H1 (cell line): ENCODE data around the gene KIAA0513. TPM values are rescaled to one million over a fixed set of nuclear protein-coding genes. Genes with fewer than 3 reads are reported as not detected.

Source experiments
- CTCF ChIA-PET: fragments of 300-600 bp; sonication (Branson Sonifier 250); formaldehyde crosslinking; loops from one replicate; lab custom pipeline; 2021; ENCODE audit not compliant: partially characterized antibody; lab: Charles Lee
- POLR2A ChIA-PET: fragments of 300-600 bp; sonication (Branson Sonifier 250); formaldehyde crosslinking; loops from one replicate; lab custom pipeline; 2021; ENCODE audit warnings: inconsistent platforms; ENCODE audit not compliant: partially characterized antibody; lab: Charles Lee
- DNase-seq, 2 experiments: peaks; one replicate each; pipeline versions ENCODE4 v3.0.0 to v3.0.0-alpha.2; 2010 to 2022; ENCODE audit warnings: low spot score in 2 of 2, low read depth in 1 of 2, mixed read lengths in 1 of 2
- FAIRE-seq: peaks from 2 replicates; lab custom pipeline; 2011; peaks lifted over from hg19 to GRCh38; lab: Jason Lieb, UNC
- H2AFZ ChIP-seq: 2 replicates; pipeline ENCODE4 v1.8.1; 2012; ENCODE audit warnings: low read length, inconsistent platforms
- H2AK5ac ChIP-seq: 2 replicates; pipeline ENCODE4 v1.6.1; 2013; ENCODE audit warnings: low read depth, low read length
- H2BK120ac ChIP-seq: replicated peaks from 2 replicates; pipeline ENCODE3; 2013; ENCODE audit warnings: low read depth, low read length, inconsistent platforms
- H2BK12ac ChIP-seq: 2 replicates; pipeline ENCODE4 v1.6.1; 2013; ENCODE audit warnings: low read depth, low read length
- H2BK15ac ChIP-seq: 2 replicates; pipeline ENCODE4 v1.6.1; 2013; ENCODE audit warnings: low read length
- H2BK20ac ChIP-seq: 2 replicates; pipeline ENCODE4 v1.6.1; 2013; ENCODE audit warnings: low read length
- H2BK5ac ChIP-seq: 2 replicates; pipeline ENCODE4 v1.6.1; 2013; ENCODE audit warnings: low read depth, low read length
- H3K14ac ChIP-seq: 2 replicates; pipeline ENCODE4 v1.6.1; 2013; ENCODE audit warnings: inconsistent platforms; ENCODE audit not compliant: insufficient read length
- H3K18ac ChIP-seq: 2 replicates; pipeline ENCODE4 v1.6.1; 2013; ENCODE audit warnings: low read length; ENCODE audit errors: extremely low read depth
- H3K23ac ChIP-seq: 2 replicates; pipeline ENCODE4 v1.6.1; 2013; ENCODE audit warnings: inconsistent platforms; ENCODE audit not compliant: insufficient read length
- H3K23me2 ChIP-seq: 2 replicates; pipeline ENCODE4 v1.6.1; 2013; ENCODE audit warnings: low read depth, low read length
- H3K27ac ChIP-seq: 2 replicates; pipeline ENCODE4 v1.6.1; 2011; ENCODE audit warnings: low read depth, low read length, inconsistent platforms
- H3K27me3 ChIP-seq, 4 experiments: replicated peaks in 1 of 4; 1 replicate in 1 of 4; 2 replicates in 3 of 4; pipeline versions ENCODE4 v1.6.1 to v1.8.1; 2011 to 2013; ENCODE audit warnings: low read length in 3 of 4, mild to moderate bottlenecking in 3 of 4, inconsistent platforms in 2 of 4, mixed read lengths in 2 of 4, moderate library complexity in 1 of 4; ENCODE audit not compliant: control insufficient read depth in 3 of 4, insufficient read depth in 3 of 4; ENCODE audit errors: extremely low read depth in 1 of 4
- H3K36me3 ChIP-seq, 4 experiments: 2 replicates each; pipeline versions ENCODE4 v1.6.1 to v1.8.1; 2011 to 2013; ENCODE audit warnings: mild to moderate bottlenecking in 4 of 4, low read length in 3 of 4, moderate library complexity in 2 of 4, control low read depth in 1 of 4, inconsistent platforms in 1 of 4; ENCODE audit not compliant: insufficient read depth in 4 of 4, control insufficient read depth in 2 of 4
- H3K4ac ChIP-seq: replicated peaks from 2 replicates; pipeline ENCODE3; 2013; ENCODE audit warnings: low read length, low read depth, mixed read lengths, inconsistent platforms; ENCODE audit not compliant: insufficient read length
- H3K4me1 ChIP-seq, 4 experiments: replicated peaks in 1 of 4; 1 replicate in 1 of 4; 2 replicates in 3 of 4; pipeline versions ENCODE4 v1.6.1 to v1.8.1; 2011 to 2013; ENCODE audit warnings: low read length in 3 of 4, inconsistent platforms in 2 of 4, mixed read lengths in 1 of 4; ENCODE audit not compliant: insufficient read depth in 4 of 4, control insufficient read depth in 3 of 4
- H3K4me2 ChIP-seq, 2 experiments: 2 replicates each; pipeline versions ENCODE4 v1.6.1 to v1.8.1; 2011 to 2013; ENCODE audit warnings: low read depth in 2 of 2, low read length in 2 of 2, control low read depth in 1 of 2, inconsistent platforms in 1 of 2, mild to moderate bottlenecking in 1 of 2; ENCODE audit not compliant: insufficient read depth in 1 of 2
- H3K4me3 ChIP-seq, 4 experiments: fragments of 200-600, 300-600 bp in 1 of 4; sonication (generic), shearing (Covaris generic), sonication (Bioruptor Twin) in 1 of 4; 2 replicates each; pipeline versions ENCODE4 v1.5.1 to v1.8.1; 2011 to 2016; ENCODE audit warnings: low read length in 4 of 4, low read depth in 3 of 4, control low read depth in 2 of 4, inconsistent platforms in 2 of 4, mild to moderate bottlenecking in 2 of 4, mixed read lengths in 1 of 4, moderate library complexity in 1 of 4; ENCODE audit not compliant: insufficient read depth in 2 of 4; ENCODE audit errors: extremely low read depth in 1 of 4
- H3K56ac ChIP-seq: replicated peaks from 2 replicates; pipeline ENCODE3; 2013; ENCODE audit warnings: low read depth, mild to moderate bottlenecking, mixed read lengths, low read length, inconsistent platforms; ENCODE audit not compliant: insufficient read length
- H3K79me1 ChIP-seq: 2 replicates; pipeline ENCODE4 v1.6.1; 2013; ENCODE audit warnings: low read depth, low read length, control low read depth
- H3K79me2 ChIP-seq, 2 experiments: 2 replicates each; pipeline versions ENCODE4 v1.6.1 to v1.8.1; 2012 to 2013; ENCODE audit warnings: low read length in 2 of 2, mild to moderate bottlenecking in 2 of 2, inconsistent platforms in 1 of 2; ENCODE audit not compliant: insufficient read depth in 2 of 2, control insufficient read depth in 1 of 2
- H3K9ac ChIP-seq, 4 experiments: replicated peaks in 1 of 4; 1 replicate in 1 of 4; 2 replicates in 3 of 4; pipeline versions ENCODE4 v1.6.1 to v1.8.1; 2011 to 2013; ENCODE audit warnings: low read depth in 3 of 4, low read length in 3 of 4, control low read depth in 2 of 4, mild to moderate bottlenecking in 2 of 4, moderate library complexity in 2 of 4, inconsistent platforms in 1 of 4; ENCODE audit errors: extremely low read depth in 1 of 4
- H3K9me3 ChIP-seq, 2 experiments: 2 replicates each; pipeline versions ENCODE4 v1.6.1 to v1.8.1; 2012 to 2013; ENCODE audit warnings: mild to moderate bottlenecking in 2 of 2, moderate library complexity in 2 of 2, control low read depth in 1 of 2, inconsistent platforms in 1 of 2, low read depth in 1 of 2, low read length in 1 of 2, mixed read lengths in 1 of 2; ENCODE audit not compliant: insufficient read depth in 2 of 2
- H4K20me1 ChIP-seq, 2 experiments: replicated peaks in 1 of 2; 2 replicates each; pipeline versions ENCODE3 to v1.8.1; 2011 to 2013; ENCODE audit warnings: inconsistent platforms in 2 of 2, low read length in 2 of 2, mild to moderate bottlenecking in 1 of 2; ENCODE audit not compliant: insufficient read depth in 2 of 2, control insufficient read depth in 1 of 2
- H4K5ac ChIP-seq: 2 replicates; pipeline ENCODE4 v1.6.1; 2013; ENCODE audit warnings: low read length, low read depth, mixed read lengths, inconsistent platforms; ENCODE audit not compliant: insufficient read length
- H4K8ac ChIP-seq: 2 replicates; pipeline ENCODE4 v1.8.0; 2013; ENCODE audit warnings: mild to moderate bottlenecking, moderate library complexity, low read length, inconsistent platforms; ENCODE audit not compliant: insufficient read depth; ENCODE audit errors: extremely low read depth
- H4K91ac ChIP-seq: replicated peaks from 2 replicates; pipeline ENCODE3; 2013; ENCODE audit warnings: low read length, mixed read lengths, inconsistent platforms; ENCODE audit not compliant: insufficient read length
- CBX5 ChIP-seq: fragments of 300-800, 300-1000 bp; sonication (generic); IDR thresholded peaks from 2 replicates; pipeline ENCODE4 v1.7.1; 2016; ENCODE audit warnings: antibody characterized with exemption, low read length, low read depth
- EGR1 ChIP-seq: IDR thresholded peaks from 2 replicates; pipeline ENCODE4 v1.6.1; 2011; ENCODE audit warnings: low read depth, low read length, borderline replicate concordance
- HDAC2 ChIP-seq, 2 experiments: fragments of 300-600 bp in 1 of 2; sonication (generic) in 1 of 2; IDR thresholded peaks; 2 replicates each; pipeline ENCODE4 v1.6.1; 2011 to 2012; ENCODE audit warnings: low read depth in 2 of 2, low read length in 2 of 2, mild to moderate bottlenecking in 2 of 2, moderate library complexity in 2 of 2, borderline replicate concordance in 1 of 2, inconsistent platforms in 1 of 2
- HDAC6 ChIP-seq: IDR thresholded peaks from one replicate; pipeline ENCODE4 v1.7.1; 2012; ENCODE audit warnings: low read depth, mild to moderate bottlenecking, inconsistent platforms, low read length, moderate library complexity
- JUND ChIP-seq: IDR thresholded peaks from 2 replicates; pipeline ENCODE4 v1.6.1; 2011; ENCODE audit warnings: mild to moderate bottlenecking, improper control_type of control experiment, low read length
- RNF2 ChIP-seq: fragments of 200-900, 300-1000 bp; sonication (generic); IDR thresholded peaks from 2 replicates; pipeline ENCODE4 v1.7.1; 2016; ENCODE audit warnings: borderline replicate concordance, low read depth, mild to moderate bottlenecking, antibody characterized with exemption, low read length; ENCODE audit not compliant: poor library complexity, severe bottlenecking; ENCODE audit errors: missing control alignments
- SIN3A ChIP-seq, 2 experiments: IDR thresholded peaks in 1 of 2; conservative IDR thresholded peaks in 1 of 2; 2 replicates each; pipeline ENCODE4 v1.6.1; 2011 to 2012; ENCODE audit warnings: low read length in 2 of 2, improper control_type of control experiment in 1 of 2, low read depth in 1 of 2, mild to moderate bottlenecking in 1 of 2
- TBP ChIP-seq: IDR thresholded peaks from 2 replicates; pipeline ENCODE4 v1.6.1; 2011; ENCODE audit warnings: low read depth, low read length, improper control_type of control experiment
- YY1 ChIP-seq: IDR thresholded peaks from 2 replicates; pipeline ENCODE4 v1.6.1; 2011; ENCODE audit warnings: low read depth, mild to moderate bottlenecking, low read length
- WGBS, 2 experiments: shearing (Covaris generic) in 1 of 2; methylation state at CpG; one replicate each; pipeline versions ENCODE4 v1.1.6 to v1.1.7; 2013 to 2015; ENCODE audit warnings: low lambda C conversion rate in 2 of 2, mixed read lengths in 2 of 2, inconsistent platforms in 1 of 2, low coverage in 1 of 2, missing lambda C conversion rate in 1 of 2; ENCODE audit not compliant: insufficient replicate concordance in 2 of 2, insufficient coverage in 1 of 2, insufficient read length in 1 of 2; ENCODE audit errors: extremely low coverage in 1 of 2, missing lambda C conversion rate in 1 of 2; 5-methylcytosine and 5-hydroxymethylcytosine counted together
- polyA plus RNA-seq, 7 experiments: library from polyadenylated mRNA; depleted of rRNA in 3 of 7; stranded (reverse) in 5 of 7; unstranded in 2 of 7; fragments of >200 nt in 5 of 7; fragments of 200-250 nt in 2 of 7; gene quantifications; 1 replicate in 5 of 7; 2 replicates in 1 of 7; 4 replicates in 1 of 7; pipeline versions ENCODE4 v1.2.1 to v1.2.3, GENCODE V29; 2011 to 2013; ENCODE audit warnings: missing spikeins in 2 of 7, mixed read lengths in 2 of 7
- total RNA-seq: library from RNA; stranded (reverse); fragmentation: NEBNext Ultra II Directional; extraction: Animal tissue kit (Norgen Biotek cat#: 25700); gene quantifications from 2 replicates; pipeline ENCODE4 v1.2.1, GENCODE V29; 2021
- TF ChIP-seq, protein P1 (sequence below): IDR thresholded peaks from 2 replicates; pipeline ENCODE4 v1.6.1; 2011; ENCODE audit warnings: low read depth, mild to moderate bottlenecking, low read length; ENCODE audit not compliant: insufficient read depth
- TF ChIP-seq, protein P2 (sequence below): IDR thresholded peaks from 2 replicates; pipeline ENCODE4 v1.6.1; 2011; ENCODE audit warnings: low read length, improper control_type of control experiment

Gene KIAA0513
- total and polyA plus RNA-seq, 2 of the 8 experiments (the other 6 are each of a cell fraction or from before 2014, with no cell fraction given): 2.1 to 6.1 TPM

DNA sequence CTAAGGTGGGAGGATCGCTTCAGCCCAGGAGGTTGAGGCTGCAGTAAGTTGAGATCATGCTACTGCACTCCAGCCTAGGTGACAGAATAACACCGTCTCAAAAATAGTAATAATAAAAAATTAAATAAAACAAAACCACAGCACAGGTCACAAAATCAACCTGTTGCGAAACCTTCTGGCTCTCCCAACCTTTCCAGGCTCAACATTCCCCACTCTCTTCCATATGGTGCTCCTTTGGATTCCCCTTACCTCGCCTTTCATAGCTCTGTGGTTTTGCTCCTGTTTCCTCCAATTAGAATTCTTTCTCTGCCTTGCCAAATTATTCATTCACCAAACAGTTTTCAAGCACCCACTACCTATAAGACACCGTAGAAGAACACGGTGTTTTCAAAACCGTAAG, 21.0 kb upstream of the KIAA0513 start:
- Histone ChIP-seq H2AFZ (no peak overlapping the region), H3K36me3 (no peaks in the 10 kb centered on the region), H4K20me1 (peaks cover 9 to 26% of the 10 kb centered on the region in 2 experiments), H2BK15ac (no peak overlapping the region), H3K27ac (no peak overlapping the region), H2BK12ac (no peak overlapping the region), H3K27me3 (no peaks in the 10 kb centered on the region), H3K14ac (no peak overlapping the region), H3K4me3 (no peak overlapping the region), H2BK120ac (no peak overlapping the region), H3K4me2 (no peak overlapping the region), H2BK5ac (no peak overlapping the region), H3K18ac (no peak overlapping the region), H3K4ac (no peak overlapping the region), H3K4me1 (peaks cover 2 to 17% (median 6%) of the 10 kb centered on the region in 4 experiments), H3K23ac (no peak overlapping the region), H4K8ac (no peak overlapping the region), H3K79me1 (peaks cover 24% of the 10 kb centered on the region), H3K9ac (no peak overlapping the region), H4K91ac (no peak overlapping the region), H2BK20ac (no peak overlapping the region), H3K23me2 (peaks cover 8% of the 10 kb centered on the region; the same call in 1 of the 2 replicates), H2AK5ac (no peak overlapping the region), H3K9me3 (no peaks in the 10 kb centered on the region), H3K79me2 (peaks cover 13 to 82% of the 10 kb centered on the region in 2 experiments), H4K5ac (no peak overlapping the region), H3K56ac (no peak overlapping the region)
- ChIA-PET CTCF (interaction anchor here (1.0 to 3.9 kb wide), 3 partner anchors 31 to 80 kb away, joined by 3 to 13 read pairs (median 4); no protein-coding TSS in a partner anchor), POLR2A (no interaction called here)
- 85% methylated on average over 7 of the region's 7 CpGs; no CpG with 5 or more reads in 1 of the 2 experiments for WGBS, 2 experiments
- DNase-seq (no peak), FAIRE-seq (no peak)
- TF ChIP-seq, protein P1, sequence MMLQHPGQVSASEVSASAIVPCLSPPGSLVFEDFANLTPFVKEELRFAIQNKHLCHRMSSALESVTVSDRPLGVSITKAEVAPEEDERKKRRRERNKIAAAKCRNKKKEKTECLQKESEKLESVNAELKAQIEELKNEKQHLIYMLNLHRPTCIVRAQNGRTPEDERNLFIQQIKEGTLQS: no peak
- TF ChIP-seq HDAC2 (IDR thresholded peaks at IDR 0.05; ENCODE audit: borderline replicate concordance in 1 of 2, low read depth in 2 of 2, low read length in 2 of 2) (no peak), SIN3A (conservative IDR thresholded peaks at IDR 0.05 in 1 of 2, IDR thresholded peaks at IDR 0.05 in 1 of 2; ENCODE audit: low read depth in 1 of 2, low read length in 2 of 2) (no peak), JUND (no peak), CBX5 (no peak), YY1 (no peak), EGR1 (no peak), TBP (no peak), RNF2 (no peak), HDAC6 (no peak)
- TF ChIP-seq, protein P2, sequence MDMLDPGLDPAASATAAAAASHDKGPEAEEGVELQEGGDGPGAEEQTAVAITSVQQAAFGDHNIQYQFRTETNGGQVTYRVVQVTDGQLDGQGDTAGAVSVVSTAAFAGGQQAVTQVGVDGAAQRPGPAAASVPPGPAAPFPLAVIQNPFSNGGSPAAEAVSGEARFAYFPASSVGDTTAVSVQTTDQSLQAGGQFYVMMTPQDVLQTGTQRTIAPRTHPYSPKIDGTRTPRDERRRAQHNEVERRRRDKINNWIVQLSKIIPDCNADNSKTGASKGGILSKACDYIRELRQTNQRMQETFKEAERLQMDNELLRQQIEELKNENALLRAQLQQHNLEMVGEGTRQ: no peak
